H9 (cell line): Measurements from ENCODE around the gene PNMA6A. TPM values are rescaled to one million over a fixed set of nuclear protein-coding genes. Genes with fewer than 3 reads are reported as not detected.

Source experiments
- DNase-seq: peaks from one replicate; pipeline ENCODE4 v3.0.0-alpha.2; 2017
- H2AFZ ChIP-seq: one replicate; pipeline ENCODE4 v1.6.1; 2013; ENCODE audit warnings: mild to moderate bottlenecking, low read length, control low read depth, moderate library complexity
- H2AK5ac ChIP-seq: 2 replicates; pipeline ENCODE4 v1.6.1; 2013; ENCODE audit warnings: low read length, control low read depth, mixed read lengths; ENCODE audit not compliant: insufficient read length
- H2BK120ac ChIP-seq: one replicate; pipeline ENCODE4 v1.6.1; 2013; ENCODE audit warnings: low read depth, mild to moderate bottlenecking, low read length, control low read depth, inconsistent platforms; ENCODE audit not compliant: poor library complexity, severe bottlenecking
- H2BK12ac ChIP-seq: 2 replicates; pipeline ENCODE4 v1.6.1; 2013; ENCODE audit warnings: low read length, control low read depth, mixed read lengths, low read depth; ENCODE audit not compliant: insufficient read length
- H2BK15ac ChIP-seq: 2 replicates; pipeline ENCODE4 v1.6.1; 2013; ENCODE audit warnings: low read depth, low read length, control low read depth
- H2BK20ac ChIP-seq: one replicate; pipeline ENCODE4 v1.6.1; 2013; ENCODE audit warnings: low read depth, mild to moderate bottlenecking, low read length, control low read depth, inconsistent platforms; ENCODE audit not compliant: poor library complexity, severe bottlenecking
- H2BK5ac ChIP-seq: 2 replicates; pipeline ENCODE4 v1.6.1; 2013; ENCODE audit warnings: low read length, control low read depth, mixed read lengths; ENCODE audit not compliant: insufficient read length
- H3K14ac ChIP-seq: 2 replicates; pipeline ENCODE4 v1.6.1; 2013; ENCODE audit warnings: low read length, control low read depth; ENCODE audit not compliant: insufficient read depth
- H3K18ac ChIP-seq: 2 replicates; pipeline ENCODE4 v1.6.1; 2013; ENCODE audit warnings: low read depth, mild to moderate bottlenecking, mixed read lengths, low read length, control low read depth; ENCODE audit not compliant: insufficient read length
- H3K23ac ChIP-seq: 2 replicates; pipeline ENCODE4 v1.6.1; 2013; ENCODE audit warnings: low read length, control low read depth, mixed read lengths, low read depth; ENCODE audit not compliant: insufficient read length
- H3K23me2 ChIP-seq: 2 replicates; pipeline ENCODE4 v1.6.1; 2013; ENCODE audit warnings: low read depth, mild to moderate bottlenecking, mixed read lengths, low read length, control low read depth; ENCODE audit not compliant: insufficient read length, poor library complexity, severe bottlenecking
- H3K27ac ChIP-seq: 2 replicates; pipeline ENCODE4 v1.5.1; 2013; ENCODE audit warnings: low read length, control low read depth, mixed read lengths, low read depth; ENCODE audit not compliant: insufficient read length
- H3K27me3 ChIP-seq: 2 replicates; pipeline ENCODE4 v1.6.1; 2013; ENCODE audit warnings: low read length, control low read depth, inconsistent platforms; ENCODE audit not compliant: insufficient read depth
- H3K4ac ChIP-seq: 2 replicates; pipeline ENCODE4 v1.6.1; 2013; ENCODE audit warnings: low read depth, mild to moderate bottlenecking, control low read depth, inconsistent platforms, low read length, moderate library complexity
- H3K4me1 ChIP-seq: 2 replicates; pipeline ENCODE4 v1.6.1; 2013; ENCODE audit warnings: low read length, control low read depth, inconsistent platforms; ENCODE audit not compliant: insufficient read depth
- H3K4me2 ChIP-seq: 2 replicates; pipeline ENCODE4 v1.6.1; 2013; ENCODE audit warnings: low read length, control low read depth, mixed read lengths; ENCODE audit not compliant: insufficient read length, insufficient read depth
- H3K56ac ChIP-seq: 2 replicates; pipeline ENCODE4 v1.6.1; 2013; ENCODE audit warnings: low read depth, mild to moderate bottlenecking, mixed read lengths, low read length, control low read depth; ENCODE audit not compliant: insufficient read length
- H3K79me1 ChIP-seq: 2 replicates; pipeline ENCODE4 v1.6.1; 2013; ENCODE audit warnings: low read depth, mild to moderate bottlenecking, moderate library complexity, low read length, control low read depth, inconsistent platforms; ENCODE audit not compliant: insufficient read depth, poor library complexity, severe bottlenecking
- H3K79me2 ChIP-seq: 2 replicates; pipeline ENCODE4 v1.6.1; 2013; ENCODE audit warnings: low read length, control low read depth, inconsistent platforms; ENCODE audit not compliant: insufficient read depth
- H3K9ac ChIP-seq: 2 replicates; pipeline ENCODE4 v1.6.1; 2013; ENCODE audit warnings: low read length, control low read depth, mixed read lengths; ENCODE audit not compliant: insufficient read length; ENCODE audit errors: extremely low read depth
- H3K9me3 ChIP-seq: one replicate; pipeline ENCODE4 v1.6.1; 2013; ENCODE audit warnings: low read depth, low read length, inconsistent platforms; ENCODE audit not compliant: control insufficient read depth
- H3T11ph ChIP-seq: one replicate; pipeline ENCODE4 v1.6.1; 2013; ENCODE audit warnings: mild to moderate bottlenecking, low read length, control low read depth, inconsistent platforms
- H4K20me1 ChIP-seq: one replicate; pipeline ENCODE4 v1.6.1; 2013; ENCODE audit not compliant: control insufficient read depth, insufficient read length, insufficient read depth
- H4K5ac ChIP-seq: 2 replicates; pipeline ENCODE4 v1.6.1; 2013; ENCODE audit warnings: low read depth, mild to moderate bottlenecking, mixed read lengths, low read length, control low read depth; ENCODE audit not compliant: insufficient read length
- H4K8ac ChIP-seq: replicated peaks from 2 replicates; pipeline ENCODE4 v1.6.1; 2013; ENCODE audit warnings: low read length, control low read depth, mixed read lengths, low read depth; ENCODE audit not compliant: insufficient read length
- H4K91ac ChIP-seq: 2 replicates; pipeline ENCODE4 v1.6.1; 2013; ENCODE audit warnings: low read depth, mild to moderate bottlenecking, moderate library complexity, mixed read lengths, low read length, control low read depth; ENCODE audit not compliant: insufficient read length
- H3K27ac Mint-ChIP-seq, 3 experiments: 2 replicates in 2 of 3; 3 replicates in 1 of 3; pipeline ENCODE4 v1.8.0; 2020 to 2021; ENCODE audit warnings: mixed read lengths in 3 of 3, mild to moderate bottlenecking in 1 of 3, moderate library complexity in 1 of 3
- H3K27me3 Mint-ChIP-seq: 2 replicates; pipeline ENCODE4 v1.8.0; 2021; ENCODE audit warnings: low read depth, mild to moderate bottlenecking, moderate library complexity, mixed read lengths
- H3K36me3 Mint-ChIP-seq, 3 experiments: 2 replicates in 2 of 3; 3 replicates in 1 of 3; pipeline ENCODE4 v1.8.0; 2020 to 2021; ENCODE audit warnings: low read depth in 3 of 3, mixed read lengths in 3 of 3; ENCODE audit not compliant: insufficient read depth in 1 of 3
- H3K4me1 Mint-ChIP-seq, 2 experiments: 2 replicates each; pipeline ENCODE4 v1.8.0; 2020; ENCODE audit warnings: mixed read lengths in 2 of 2
- H3K4me3 Mint-ChIP-seq, 2 experiments: 2 replicates in 1 of 2; 3 replicates in 1 of 2; pipeline ENCODE4 v1.8.0; 2020 to 2021; ENCODE audit warnings: mild to moderate bottlenecking in 2 of 2, mixed read lengths in 2 of 2, moderate library complexity in 1 of 2
- H3K9me3 Mint-ChIP-seq, 2 experiments: 2 replicates in 1 of 2; 3 replicates in 1 of 2; pipeline ENCODE4 v1.8.0; 2020; ENCODE audit warnings: mild to moderate bottlenecking in 2 of 2, mixed read lengths in 2 of 2, moderate library complexity in 1 of 2
- CTCF ChIP-seq: fragments of 200-600 bp; sonication (generic); conservative IDR thresholded peaks from 3 replicates; pipeline ENCODE4 v1.8.0; 2021; ENCODE audit warnings: antibody characterized with exemption, mild to moderate bottlenecking
- WGBS: extraction: QIAGEN DNeasy Blood & Tissue Kit; methylation state at CpG from one replicate; pipeline ENCODE4 v1.1.7; 2013; ENCODE audit warnings: missing lambda C conversion rate, low lambda C conversion rate, mixed read lengths; ENCODE audit not compliant: insufficient read length; ENCODE audit errors: extremely low coverage; 5-methylcytosine and 5-hydroxymethylcytosine counted together
- total RNA-seq: library from RNA; stranded (reverse); gene quantifications from 2 replicates; pipeline ENCODE4 v1.2.1, GENCODE V29; 2021

The PNMA6A gene
- total RNA-seq, 1 experiment from 2014 or later: 7.7 TPM

GRCh38 chrX:153060095-153060445, 12.2 kb upstream of the PNMA6A start:
- Mint-ChIP-seq H3K9me3 (peaks cover 47 to 54% of the 10 kb centered on the region in 2 experiments), H3K27ac (no peak overlapping the region), H3K4me3 (no peak overlapping the region), H3K4me1 (peaks cover 10 to 12% of the 10 kb centered on the region in 2 experiments), H3K36me3 (peaks cover 0 to 12% (median 3%) of the 10 kb centered on the region in 3 experiments; a peak in 3 of 7 replicates), H3K27me3 (peaks cover 21% of the 10 kb centered on the region)
- TF ChIP-seq CTCF: no peak
- no peak overlapping the region for H3K27ac ChIP-seq
- no peak overlapping the region for H2BK15ac ChIP-seq
- no peak overlapping the region for H3K9ac ChIP-seq
- no peak overlapping the region for H2BK5ac ChIP-seq
- no peak overlapping the region for H4K91ac ChIP-seq
- no peak overlapping the region for H3K4me2 ChIP-seq
- H3K9me3 ChIP-seq: peaks cover 46% of the 10 kb centered on the region
- no peak for DNase-seq
- H3K18ac ChIP-seq: no peak overlapping the region
- H2BK20ac ChIP-seq: no peak overlapping the region
- H3K79me1 ChIP-seq: no peaks in the 10 kb centered on the region
- H3K14ac ChIP-seq: no peak overlapping the region
- no peaks in the 10 kb centered on the region; the same call in 1 of the 2 replicates for H3K27me3 ChIP-seq
- no peaks in the 10 kb centered on the region for H3K23me2 ChIP-seq
- H3T11ph ChIP-seq: no peak overlapping the region
- no peak overlapping the region for H2BK120ac ChIP-seq
- H3K56ac ChIP-seq: no peak overlapping the region
- no peak overlapping the region for H3K23ac ChIP-seq
- H2AK5ac ChIP-seq: no peak overlapping the region
- no peaks in the 10 kb centered on the region for H3K4me1 ChIP-seq
- H2AFZ ChIP-seq: no peak overlapping the region
- WGBS: no CpG with 5 or more reads among the region's 8 CpGs
- no peak overlapping the region for H4K5ac ChIP-seq
- H3K79me2 ChIP-seq: no peaks in the 10 kb centered on the region
- no peaks in the 10 kb centered on the region for H4K20me1 ChIP-seq
- H3K4ac ChIP-seq: no peak overlapping the region
- no peak overlapping the region for H2BK12ac ChIP-seq
- H4K8ac ChIP-seq: no peak overlapping the region
